H9 (cell line): Measurements from ENCODE around the gene WIPI1. TPM values are rescaled to one million over a fixed set of nuclear protein-coding genes. Genes with fewer than 3 reads are reported as not detected.
A peak's percentile ranks its signal among the peaks of the same experiment; 100 is the strongest.

ENCODE experiments used
- DNase-seq: peaks from one replicate; pipeline ENCODE4 v3.0.0-alpha.2; 2017
- H2AFZ ChIP-seq: one replicate; pipeline ENCODE4 v1.6.1; 2013; ENCODE audit warnings: mild to moderate bottlenecking, low read length, control low read depth, moderate library complexity
- H2AK5ac ChIP-seq: 2 replicates; pipeline ENCODE4 v1.6.1; 2013; ENCODE audit warnings: low read length, control low read depth, mixed read lengths; ENCODE audit not compliant: insufficient read length
- H2BK120ac ChIP-seq: one replicate; pipeline ENCODE4 v1.6.1; 2013; ENCODE audit warnings: low read depth, mild to moderate bottlenecking, low read length, control low read depth, inconsistent platforms; ENCODE audit not compliant: poor library complexity, severe bottlenecking
- H2BK12ac ChIP-seq: 2 replicates; pipeline ENCODE4 v1.6.1; 2013; ENCODE audit warnings: low read length, control low read depth, mixed read lengths, low read depth; ENCODE audit not compliant: insufficient read length
- H2BK15ac ChIP-seq: 2 replicates; pipeline ENCODE4 v1.6.1; 2013; ENCODE audit warnings: low read depth, low read length, control low read depth
- H2BK20ac ChIP-seq: one replicate; pipeline ENCODE4 v1.6.1; 2013; ENCODE audit warnings: low read depth, mild to moderate bottlenecking, low read length, control low read depth, inconsistent platforms; ENCODE audit not compliant: poor library complexity, severe bottlenecking
- H2BK5ac ChIP-seq: 2 replicates; pipeline ENCODE4 v1.6.1; 2013; ENCODE audit warnings: low read length, control low read depth, mixed read lengths; ENCODE audit not compliant: insufficient read length
- H3K14ac ChIP-seq: 2 replicates; pipeline ENCODE4 v1.6.1; 2013; ENCODE audit warnings: low read length, control low read depth; ENCODE audit not compliant: insufficient read depth
- H3K18ac ChIP-seq: 2 replicates; pipeline ENCODE4 v1.6.1; 2013; ENCODE audit warnings: low read depth, mild to moderate bottlenecking, mixed read lengths, low read length, control low read depth; ENCODE audit not compliant: insufficient read length
- H3K23ac ChIP-seq: 2 replicates; pipeline ENCODE4 v1.6.1; 2013; ENCODE audit warnings: low read length, control low read depth, mixed read lengths, low read depth; ENCODE audit not compliant: insufficient read length
- H3K23me2 ChIP-seq: 2 replicates; pipeline ENCODE4 v1.6.1; 2013; ENCODE audit warnings: low read depth, mild to moderate bottlenecking, mixed read lengths, low read length, control low read depth; ENCODE audit not compliant: insufficient read length, poor library complexity, severe bottlenecking
- H3K27ac ChIP-seq: 2 replicates; pipeline ENCODE4 v1.5.1; 2013; ENCODE audit warnings: low read length, control low read depth, mixed read lengths, low read depth; ENCODE audit not compliant: insufficient read length
- H3K27me3 ChIP-seq: 2 replicates; pipeline ENCODE4 v1.6.1; 2013; ENCODE audit warnings: low read length, control low read depth, inconsistent platforms; ENCODE audit not compliant: insufficient read depth
- H3K4ac ChIP-seq: 2 replicates; pipeline ENCODE4 v1.6.1; 2013; ENCODE audit warnings: low read depth, mild to moderate bottlenecking, control low read depth, inconsistent platforms, low read length, moderate library complexity
- H3K4me1 ChIP-seq: 2 replicates; pipeline ENCODE4 v1.6.1; 2013; ENCODE audit warnings: low read length, control low read depth, inconsistent platforms; ENCODE audit not compliant: insufficient read depth
- H3K4me2 ChIP-seq: 2 replicates; pipeline ENCODE4 v1.6.1; 2013; ENCODE audit warnings: low read length, control low read depth, mixed read lengths; ENCODE audit not compliant: insufficient read length, insufficient read depth
- H3K56ac ChIP-seq: 2 replicates; pipeline ENCODE4 v1.6.1; 2013; ENCODE audit warnings: low read depth, mild to moderate bottlenecking, mixed read lengths, low read length, control low read depth; ENCODE audit not compliant: insufficient read length
- H3K79me1 ChIP-seq: 2 replicates; pipeline ENCODE4 v1.6.1; 2013; ENCODE audit warnings: low read depth, mild to moderate bottlenecking, moderate library complexity, low read length, control low read depth, inconsistent platforms; ENCODE audit not compliant: insufficient read depth, poor library complexity, severe bottlenecking
- H3K79me2 ChIP-seq: 2 replicates; pipeline ENCODE4 v1.6.1; 2013; ENCODE audit warnings: low read length, control low read depth, inconsistent platforms; ENCODE audit not compliant: insufficient read depth
- H3K9ac ChIP-seq: 2 replicates; pipeline ENCODE4 v1.6.1; 2013; ENCODE audit warnings: low read length, control low read depth, mixed read lengths; ENCODE audit not compliant: insufficient read length; ENCODE audit errors: extremely low read depth
- H3K9me3 ChIP-seq: one replicate; pipeline ENCODE4 v1.6.1; 2013; ENCODE audit warnings: low read depth, low read length, inconsistent platforms; ENCODE audit not compliant: control insufficient read depth
- H3T11ph ChIP-seq: one replicate; pipeline ENCODE4 v1.6.1; 2013; ENCODE audit warnings: mild to moderate bottlenecking, low read length, control low read depth, inconsistent platforms
- H4K20me1 ChIP-seq: one replicate; pipeline ENCODE4 v1.6.1; 2013; ENCODE audit not compliant: control insufficient read depth, insufficient read length, insufficient read depth
- H4K5ac ChIP-seq: 2 replicates; pipeline ENCODE4 v1.6.1; 2013; ENCODE audit warnings: low read depth, mild to moderate bottlenecking, mixed read lengths, low read length, control low read depth; ENCODE audit not compliant: insufficient read length
- H4K8ac ChIP-seq: replicated peaks from 2 replicates; pipeline ENCODE4 v1.6.1; 2013; ENCODE audit warnings: low read length, control low read depth, mixed read lengths, low read depth; ENCODE audit not compliant: insufficient read length
- H4K91ac ChIP-seq: 2 replicates; pipeline ENCODE4 v1.6.1; 2013; ENCODE audit warnings: low read depth, mild to moderate bottlenecking, moderate library complexity, mixed read lengths, low read length, control low read depth; ENCODE audit not compliant: insufficient read length
- H3K27ac Mint-ChIP-seq, 3 experiments: 2 replicates in 2 of 3; 3 replicates in 1 of 3; pipeline ENCODE4 v1.8.0; 2020 to 2021; ENCODE audit warnings: mixed read lengths in 3 of 3, mild to moderate bottlenecking in 1 of 3, moderate library complexity in 1 of 3
- H3K27me3 Mint-ChIP-seq: 2 replicates; pipeline ENCODE4 v1.8.0; 2021; ENCODE audit warnings: low read depth, mild to moderate bottlenecking, moderate library complexity, mixed read lengths
- H3K36me3 Mint-ChIP-seq, 3 experiments: 2 replicates in 2 of 3; 3 replicates in 1 of 3; pipeline ENCODE4 v1.8.0; 2020 to 2021; ENCODE audit warnings: low read depth in 3 of 3, mixed read lengths in 3 of 3; ENCODE audit not compliant: insufficient read depth in 1 of 3
- H3K4me1 Mint-ChIP-seq, 2 experiments: 2 replicates each; pipeline ENCODE4 v1.8.0; 2020; ENCODE audit warnings: mixed read lengths in 2 of 2
- H3K4me3 Mint-ChIP-seq, 2 experiments: 2 replicates in 1 of 2; 3 replicates in 1 of 2; pipeline ENCODE4 v1.8.0; 2020 to 2021; ENCODE audit warnings: mild to moderate bottlenecking in 2 of 2, mixed read lengths in 2 of 2, moderate library complexity in 1 of 2
- H3K9me3 Mint-ChIP-seq, 2 experiments: 2 replicates in 1 of 2; 3 replicates in 1 of 2; pipeline ENCODE4 v1.8.0; 2020; ENCODE audit warnings: mild to moderate bottlenecking in 2 of 2, mixed read lengths in 2 of 2, moderate library complexity in 1 of 2
- WGBS: extraction: QIAGEN DNeasy Blood & Tissue Kit; methylation state at CpG from one replicate; pipeline ENCODE4 v1.1.7; 2013; ENCODE audit warnings: missing lambda C conversion rate, low lambda C conversion rate, mixed read lengths; ENCODE audit not compliant: insufficient read length; ENCODE audit errors: extremely low coverage; 5-methylcytosine and 5-hydroxymethylcytosine counted together
- total RNA-seq: library from RNA; stranded (reverse); gene quantifications from 2 replicates; pipeline ENCODE4 v1.2.1, GENCODE V29; 2021
- TF ChIP-seq, protein P1 (sequence below): fragments of 200-600 bp; sonication (generic); conservative IDR thresholded peaks from 3 replicates; pipeline ENCODE4 v1.8.0; 2021; ENCODE audit warnings: antibody characterized with exemption, mild to moderate bottlenecking

The WIPI1 gene
- total RNA-seq, 1 experiment from 2014 or later, result 15.4 TPM

GRCh38 chr17:68396226-68397107 lies 60.8 kb downstream of the WIPI1 start:
- DNase-seq, result peak; percentile 8
- no peak overlapping the region for H3K4me3 Mint-ChIP-seq

More at GRCh38 chr17:68396226-68397107, 60.8 kb downstream of the WIPI1 start:
- Histone ChIP-seq H2AFZ (no peak overlapping the region), H3K18ac (no peak overlapping the region), H3K56ac (no peak overlapping the region), H2BK20ac (no peak overlapping the region), H2BK5ac (no peak overlapping the region), H3K9ac (no peak overlapping the region), H4K8ac (no peak overlapping the region), H3K27ac (no peak overlapping the region), H2BK120ac (no peak overlapping the region), H3K27me3 (no peaks in the 10 kb centered on the region), H2AK5ac (no peak overlapping the region), H4K20me1 (no peaks in the 10 kb centered on the region), H2BK15ac (no peak overlapping the region), H3K4me1 (no peaks in the 10 kb centered on the region), H3K23ac (no peak overlapping the region), H3K9me3 (no peaks in the 10 kb centered on the region), H4K5ac (no peak overlapping the region), H3T11ph (no peak overlapping the region), H3K4me2 (no peak overlapping the region), H3K79me2 (no peaks in the 10 kb centered on the region), H3K14ac (no peak overlapping the region), H3K4ac (no peak overlapping the region), H2BK12ac (no peak overlapping the region), H4K91ac (no peak overlapping the region), H3K79me1 (no peaks in the 10 kb centered on the region), H3K23me2 (no peaks in the 10 kb centered on the region)
- Mint-ChIP-seq H3K9me3 (peaks cover 5 to 7% of the 10 kb centered on the region in 2 experiments; a peak in 4 of 5 replicates), H3K27me3 (peaks cover 2% of the 10 kb centered on the region), H3K36me3 (peaks cover 0 to 6% (median 5%) of the 10 kb centered on the region in 3 experiments; a peak in 4 of 7 replicates), H3K4me1 (peaks cover 19% of the 10 kb centered on the region in 2 experiments), H3K27ac (peak overlapping the region in 1 of 3 experiments; percentile 36; a peak in 1 of 7 replicates)
- WGBS, result no CpG with 5 or more reads among the region's 10 CpGs
- TF ChIP-seq, protein P1, sequence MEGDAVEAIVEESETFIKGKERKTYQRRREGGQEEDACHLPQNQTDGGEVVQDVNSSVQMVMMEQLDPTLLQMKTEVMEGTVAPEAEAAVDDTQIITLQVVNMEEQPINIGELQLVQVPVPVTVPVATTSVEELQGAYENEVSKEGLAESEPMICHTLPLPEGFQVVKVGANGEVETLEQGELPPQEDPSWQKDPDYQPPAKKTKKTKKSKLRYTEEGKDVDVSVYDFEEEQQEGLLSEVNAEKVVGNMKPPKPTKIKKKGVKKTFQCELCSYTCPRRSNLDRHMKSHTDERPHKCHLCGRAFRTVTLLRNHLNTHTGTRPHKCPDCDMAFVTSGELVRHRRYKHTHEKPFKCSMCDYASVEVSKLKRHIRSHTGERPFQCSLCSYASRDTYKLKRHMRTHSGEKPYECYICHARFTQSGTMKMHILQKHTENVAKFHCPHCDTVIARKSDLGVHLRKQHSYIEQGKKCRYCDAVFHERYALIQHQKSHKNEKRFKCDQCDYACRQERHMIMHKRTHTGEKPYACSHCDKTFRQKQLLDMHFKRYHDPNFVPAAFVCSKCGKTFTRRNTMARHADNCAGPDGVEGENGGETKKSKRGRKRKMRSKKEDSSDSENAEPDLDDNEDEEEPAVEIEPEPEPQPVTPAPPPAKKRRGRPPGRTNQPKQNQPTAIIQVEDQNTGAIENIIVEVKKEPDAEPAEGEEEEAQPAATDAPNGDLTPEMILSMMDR, result no peak
